Measurements from ENCODE around the gene CCDC8.
"Not testable (repeated sequence)": the region's sequence is repeated elsewhere in the genome, so short reads cannot be mapped to it uniquely, and the experiment has no call there.

Gene CCDC8

DNA sequence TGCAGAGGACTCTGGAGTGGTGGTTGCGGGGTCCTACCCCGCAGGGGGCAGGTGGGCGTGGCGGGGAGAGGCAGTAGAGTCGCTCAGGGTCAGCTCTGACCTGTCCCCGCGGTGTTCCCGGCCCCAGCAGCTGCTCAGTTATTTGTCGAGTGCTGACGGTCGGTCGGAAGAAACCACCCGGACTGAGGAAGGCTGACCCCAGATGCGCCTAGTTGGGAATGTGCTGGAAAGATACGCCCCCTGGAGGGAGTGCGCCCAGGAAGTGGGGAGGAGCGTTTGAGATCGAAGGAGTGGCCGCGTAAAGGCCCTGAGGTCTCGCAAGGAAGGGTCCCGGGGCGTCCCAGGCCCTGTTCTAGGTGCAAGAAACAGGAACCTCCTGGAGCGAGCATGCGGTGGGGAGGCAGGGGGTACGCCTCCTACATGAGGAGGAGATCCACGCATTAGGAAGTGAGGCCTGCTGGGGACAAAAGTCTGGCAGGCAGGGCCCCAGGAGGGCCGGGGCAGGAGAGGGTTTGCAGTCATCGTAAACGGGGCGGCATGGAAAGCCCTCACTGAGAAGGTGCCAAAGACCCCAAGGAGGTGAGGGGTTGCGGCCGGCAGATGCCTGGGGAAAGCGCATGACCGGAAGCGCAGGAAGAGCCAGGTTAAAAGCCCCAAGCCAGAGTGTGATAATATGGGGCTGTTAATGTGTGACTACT lies 9.2 kb downstream of the CCDC8 start:
- no peak for TF ChIP-seq ZFX (IDR thresholded peaks at IDR 0.05; ENCODE audit: borderline replicate concordance)
- TF ChIP-seq, protein P1, sequence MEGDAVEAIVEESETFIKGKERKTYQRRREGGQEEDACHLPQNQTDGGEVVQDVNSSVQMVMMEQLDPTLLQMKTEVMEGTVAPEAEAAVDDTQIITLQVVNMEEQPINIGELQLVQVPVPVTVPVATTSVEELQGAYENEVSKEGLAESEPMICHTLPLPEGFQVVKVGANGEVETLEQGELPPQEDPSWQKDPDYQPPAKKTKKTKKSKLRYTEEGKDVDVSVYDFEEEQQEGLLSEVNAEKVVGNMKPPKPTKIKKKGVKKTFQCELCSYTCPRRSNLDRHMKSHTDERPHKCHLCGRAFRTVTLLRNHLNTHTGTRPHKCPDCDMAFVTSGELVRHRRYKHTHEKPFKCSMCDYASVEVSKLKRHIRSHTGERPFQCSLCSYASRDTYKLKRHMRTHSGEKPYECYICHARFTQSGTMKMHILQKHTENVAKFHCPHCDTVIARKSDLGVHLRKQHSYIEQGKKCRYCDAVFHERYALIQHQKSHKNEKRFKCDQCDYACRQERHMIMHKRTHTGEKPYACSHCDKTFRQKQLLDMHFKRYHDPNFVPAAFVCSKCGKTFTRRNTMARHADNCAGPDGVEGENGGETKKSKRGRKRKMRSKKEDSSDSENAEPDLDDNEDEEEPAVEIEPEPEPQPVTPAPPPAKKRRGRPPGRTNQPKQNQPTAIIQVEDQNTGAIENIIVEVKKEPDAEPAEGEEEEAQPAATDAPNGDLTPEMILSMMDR (IDR thresholded peaks at IDR 0.05): 0 out of 2 replicates have a peak, but pooled peaks have one; percentile 17
- H3K27ac ChIP-seq: peak overlapping the region; percentile 59

DNA sequence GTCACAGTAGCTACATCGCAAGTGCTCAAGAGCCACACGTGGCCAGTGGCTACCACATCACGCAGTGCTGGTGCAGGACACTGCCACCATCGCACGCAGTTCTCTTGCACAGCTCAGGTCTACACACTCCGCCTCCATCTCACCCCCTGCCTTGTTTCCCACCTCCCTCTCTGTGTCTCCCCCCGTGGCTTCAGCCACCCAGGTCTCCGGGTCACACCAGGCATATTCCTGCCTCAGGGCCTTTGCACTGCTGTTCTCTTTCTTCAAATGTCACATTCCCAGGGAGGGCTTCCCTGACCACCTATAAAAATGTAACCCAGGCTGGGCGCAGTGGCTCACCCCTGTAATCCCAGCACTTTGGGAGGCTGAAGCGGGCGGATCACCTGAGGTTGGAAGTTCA lies 10.6 kb downstream of the CCDC8 start:
- H3K27ac ChIP-seq: no peak overlapping the region
- TF ChIP-seq, protein P1 (IDR thresholded peaks at IDR 0.05): no peak
- TF ChIP-seq ZFX (IDR thresholded peaks at IDR 0.05; ENCODE audit: borderline replicate concordance): no peak

DNA sequence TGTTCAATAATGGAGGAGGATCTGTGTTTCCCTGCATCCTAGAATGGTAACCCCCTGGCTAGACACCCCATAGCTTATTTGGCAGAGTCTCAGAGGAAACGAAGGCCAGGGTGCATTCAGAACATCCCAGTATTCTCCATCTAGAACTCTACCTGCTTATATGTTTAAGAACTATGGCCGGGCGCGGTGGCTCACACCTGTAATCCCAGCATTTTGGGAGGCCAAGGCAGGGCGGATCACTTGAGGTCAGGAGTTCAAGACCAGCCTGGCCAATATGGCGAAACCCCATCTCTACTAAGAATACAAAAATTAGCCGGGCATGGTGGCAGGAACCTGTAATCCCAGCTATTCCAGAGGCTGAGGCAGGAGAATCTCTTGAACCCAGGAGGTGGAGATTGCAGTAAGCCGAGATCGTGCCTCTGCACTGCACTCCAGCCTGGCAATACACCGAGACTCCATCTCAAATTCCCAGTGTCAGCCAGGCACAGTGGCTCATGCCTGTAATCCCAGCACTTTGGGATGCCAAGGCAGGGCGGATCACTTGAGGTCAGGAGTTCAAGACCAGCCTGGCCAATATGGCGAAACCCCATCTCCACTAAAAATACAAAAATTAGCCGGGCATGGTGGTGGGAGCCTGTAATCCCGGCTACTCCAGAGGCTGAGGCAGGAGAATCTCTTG lies 15.4 kb downstream of the CCDC8 start:
- H3K27ac ChIP-seq: not testable (repeated sequence)

DNA sequence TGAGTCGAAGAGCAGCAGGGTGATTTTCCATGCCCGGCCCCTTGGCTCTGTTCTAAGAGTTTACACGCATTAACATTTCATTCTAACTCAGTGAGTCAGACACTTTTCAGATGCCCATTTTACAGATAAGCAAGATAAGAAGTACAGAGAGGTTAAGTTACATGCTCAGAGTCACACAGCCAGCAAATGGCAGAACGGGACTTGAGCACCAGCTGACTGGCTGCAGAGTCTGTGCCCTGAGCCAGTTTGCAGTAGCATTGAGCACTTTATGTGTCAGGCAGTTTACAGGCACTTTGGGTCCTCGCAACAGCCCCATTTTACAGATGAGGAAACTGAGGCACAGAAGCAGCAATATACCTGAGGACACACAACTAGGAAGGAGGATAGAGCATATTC lies 19.0 kb downstream of the CCDC8 start:
- TF ChIP-seq, protein P1 (IDR thresholded peaks at IDR 0.05): no peak
- no peak for TF ChIP-seq ZFX (IDR thresholded peaks at IDR 0.05; ENCODE audit: borderline replicate concordance)
- no peak overlapping the region for H3K27ac ChIP-seq

DNA sequence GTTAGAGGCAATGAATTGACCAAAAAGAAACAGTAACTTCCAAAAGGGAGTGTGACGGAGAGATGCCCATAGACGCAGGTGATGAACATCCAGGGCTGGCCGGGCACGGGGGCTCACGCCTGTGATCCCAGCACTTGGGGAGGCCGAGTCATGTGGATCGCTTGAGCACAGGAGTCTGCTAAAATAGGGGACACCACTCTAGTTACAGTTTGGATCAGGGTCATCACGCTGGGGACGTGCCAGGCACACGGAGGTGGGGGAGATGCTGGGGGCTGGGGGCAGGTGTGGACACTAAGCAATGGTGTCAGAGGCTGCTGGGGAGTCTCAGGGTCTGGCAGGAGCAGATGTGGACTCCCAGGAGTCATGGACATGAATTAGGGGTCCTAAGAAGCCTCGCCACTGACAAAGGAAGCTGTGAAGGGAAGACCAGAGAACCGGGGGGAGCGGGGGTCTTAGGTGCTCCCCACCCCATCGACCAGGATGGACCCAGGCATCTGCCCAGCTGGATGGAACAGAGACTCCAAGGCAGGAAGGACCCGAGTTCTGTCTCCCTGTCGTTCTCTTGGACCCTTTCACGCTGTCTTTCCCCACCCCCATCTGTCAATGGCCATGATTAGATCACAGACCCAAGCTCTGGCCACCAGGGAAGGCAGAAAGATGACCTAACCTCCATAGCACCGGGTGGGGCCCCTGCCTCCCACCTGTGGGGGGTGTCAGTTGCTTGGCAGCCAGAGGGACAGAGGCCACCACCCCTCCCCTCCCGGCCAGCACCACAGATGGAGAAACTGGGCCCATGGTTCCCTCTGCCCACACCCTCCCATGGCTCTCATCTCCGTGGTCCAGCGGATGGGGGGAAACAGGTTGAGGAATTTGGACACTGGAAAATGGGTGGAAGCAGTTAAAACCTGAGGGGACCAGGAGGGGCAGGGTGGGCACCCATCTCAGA lies 19.6 kb downstream of the CCDC8 start:
- no peak overlapping the region for H3K27ac ChIP-seq
- TF ChIP-seq, protein P1 (IDR thresholded peaks at IDR 0.05): no peak
- no peak for TF ChIP-seq ZFX (IDR thresholded peaks at IDR 0.05; ENCODE audit: borderline replicate concordance)

DNA sequence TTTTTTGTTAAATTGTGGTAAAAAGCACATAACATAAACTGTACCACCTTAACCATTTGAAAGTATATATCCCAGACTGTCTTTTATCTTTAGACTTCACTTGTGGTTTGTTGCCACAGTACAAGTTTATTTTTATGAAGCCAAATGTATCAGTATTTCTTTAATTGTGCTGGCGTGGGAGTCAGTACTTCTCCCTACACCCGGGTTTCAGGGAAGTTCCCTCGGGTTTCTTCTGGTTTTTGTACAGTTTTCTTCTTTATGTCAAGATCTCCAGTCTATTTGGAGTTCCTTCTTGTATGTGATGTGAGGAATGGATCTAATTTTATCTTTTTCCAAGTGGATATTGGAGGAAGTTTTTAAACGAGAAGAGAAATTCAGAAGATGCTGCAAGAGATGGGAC lies 20.5 kb downstream of the CCDC8 start:
- H3K27ac ChIP-seq: peak overlapping the region; percentile 30; the same call in 1 of the 2 replicates
- TF ChIP-seq, protein P1 (IDR thresholded peaks at IDR 0.05): no peak
- TF ChIP-seq ZFX (IDR thresholded peaks at IDR 0.05; ENCODE audit: borderline replicate concordance): no peak

DNA sequence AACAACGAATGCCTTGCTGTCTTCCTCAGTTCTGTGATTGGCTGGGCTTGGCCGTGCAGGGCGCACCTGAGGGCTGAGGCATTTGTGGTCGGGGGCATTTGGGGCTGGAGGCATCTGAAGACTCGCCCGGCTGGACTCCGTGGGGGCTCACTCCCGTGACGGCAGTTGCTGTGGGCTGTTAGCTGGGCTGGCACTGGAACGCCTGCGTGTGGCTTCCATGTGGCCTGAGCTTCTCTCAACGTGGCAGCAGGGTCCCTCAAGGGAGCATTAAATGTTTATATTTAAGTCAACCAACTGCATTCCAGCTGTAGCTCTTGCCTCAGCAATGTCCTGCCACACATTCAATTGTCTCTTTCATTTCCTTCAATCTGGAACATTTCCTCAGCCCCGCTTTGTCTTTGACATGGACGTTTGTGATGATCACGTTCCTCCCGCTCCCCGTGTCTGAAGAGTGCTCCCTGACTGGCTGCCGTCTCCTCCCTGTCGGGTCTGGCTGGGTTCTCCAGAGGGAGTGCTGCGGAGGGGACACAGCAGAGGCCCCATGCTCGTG lies 21.0 kb downstream of the CCDC8 start:
- H3K27ac ChIP-seq: peak overlapping the region; percentile 30; the same call in 1 of the 2 replicates

More for the DNA sequence above, 21.0 kb downstream of the CCDC8 start:
- no peak for TF ChIP-seq ZFX (IDR thresholded peaks at IDR 0.05; ENCODE audit: borderline replicate concordance)
- TF ChIP-seq, protein P1 (IDR thresholded peaks at IDR 0.05): no peak
